Measurements from ENCODE around the gene RPEL1.

Gene RPEL1

GRCh38 chr10:103232772-103233488, 12.8 kb upstream of the RPEL1 start:
- Histone ChIP-seq H3K4me3 (replicated peaks; ENCODE audit: insufficient read depth, low read length) (no peak overlapping the region), H3K27ac (replicated peaks) (no peak overlapping the region), H3K27me3 (ENCODE audit: insufficient read depth, poor library complexity, severe bottlenecking) (no peaks in the 10 kb centered on the region)
- DNase-seq (ENCODE audit: low read depth in 1 of 2, low spot score in 1 of 2), result peak in 1 of 2 experiments; percentile 40
- TF ChIP-seq SPI1 (IDR thresholded peaks at IDR 0.05; ENCODE audit: borderline replicate concordance, low read depth), result peak; percentile 81
- TF ChIP-seq, protein P1, sequence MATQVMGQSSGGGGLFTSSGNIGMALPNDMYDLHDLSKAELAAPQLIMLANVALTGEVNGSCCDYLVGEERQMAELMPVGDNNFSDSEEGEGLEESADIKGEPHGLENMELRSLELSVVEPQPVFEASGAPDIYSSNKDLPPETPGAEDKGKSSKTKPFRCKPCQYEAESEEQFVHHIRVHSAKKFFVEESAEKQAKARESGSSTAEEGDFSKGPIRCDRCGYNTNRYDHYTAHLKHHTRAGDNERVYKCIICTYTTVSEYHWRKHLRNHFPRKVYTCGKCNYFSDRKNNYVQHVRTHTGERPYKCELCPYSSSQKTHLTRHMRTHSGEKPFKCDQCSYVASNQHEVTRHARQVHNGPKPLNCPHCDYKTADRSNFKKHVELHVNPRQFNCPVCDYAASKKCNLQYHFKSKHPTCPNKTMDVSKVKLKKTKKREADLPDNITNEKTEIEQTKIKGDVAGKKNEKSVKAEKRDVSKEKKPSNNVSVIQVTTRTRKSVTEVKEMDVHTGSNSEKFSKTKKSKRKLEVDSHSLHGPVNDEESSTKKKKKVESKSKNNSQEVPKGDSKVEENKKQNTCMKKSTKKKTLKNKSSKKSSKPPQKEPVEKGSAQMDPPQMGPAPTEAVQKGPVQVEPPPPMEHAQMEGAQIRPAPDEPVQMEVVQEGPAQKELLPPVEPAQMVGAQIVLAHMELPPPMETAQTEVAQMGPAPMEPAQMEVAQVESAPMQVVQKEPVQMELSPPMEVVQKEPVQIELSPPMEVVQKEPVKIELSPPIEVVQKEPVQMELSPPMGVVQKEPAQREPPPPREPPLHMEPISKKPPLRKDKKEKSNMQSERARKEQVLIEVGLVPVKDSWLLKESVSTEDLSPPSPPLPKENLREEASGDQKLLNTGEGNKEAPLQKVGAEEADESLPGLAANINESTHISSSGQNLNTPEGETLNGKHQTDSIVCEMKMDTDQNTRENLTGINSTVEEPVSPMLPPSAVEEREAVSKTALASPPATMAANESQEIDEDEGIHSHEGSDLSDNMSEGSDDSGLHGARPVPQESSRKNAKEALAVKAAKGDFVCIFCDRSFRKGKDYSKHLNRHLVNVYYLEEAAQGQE (IDR thresholded peaks at IDR 0.05; ENCODE audit: insufficient replicate concordance, low read depth), result no peak

DNA sequence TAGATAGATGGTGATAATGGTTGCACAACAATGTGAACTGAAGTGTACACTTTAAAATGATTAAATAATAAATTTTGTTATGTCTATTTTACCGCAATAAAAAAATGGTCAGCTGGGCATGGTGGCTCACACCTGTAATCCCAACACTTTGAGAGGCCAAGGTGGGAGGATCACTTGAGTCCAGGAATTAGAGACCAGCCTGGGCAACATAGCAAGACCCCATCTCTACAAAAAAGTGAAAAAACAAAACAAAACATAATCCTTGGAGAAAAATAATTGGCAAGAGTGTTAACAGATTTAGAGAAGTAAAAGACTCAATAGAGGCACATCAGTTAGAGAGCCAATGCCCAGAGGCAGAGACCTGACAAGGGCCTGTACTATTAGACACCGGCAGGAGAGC, 9.9 kb upstream of the RPEL1 start:
- no peak overlapping the region for H3K27ac ChIP-seq (replicated peaks)
- no peaks in the 10 kb centered on the region for H3K27me3 ChIP-seq (ENCODE audit: insufficient read depth, poor library complexity, severe bottlenecking)
- TF ChIP-seq CTCF (IDR thresholded peaks at IDR 0.05; ENCODE audit: insufficient read depth, low read length), result no peak
- TF ChIP-seq POLR2AphosphoS5 (IDR thresholded peaks at IDR 0.05; ENCODE audit: low read depth), result no peak
- TF ChIP-seq GABPA (IDR thresholded peaks at IDR 0.05; ENCODE audit: low read depth), result no peak
- TF ChIP-seq, protein P1 (IDR thresholded peaks at IDR 0.05; ENCODE audit: insufficient replicate concordance, low read depth), result no peak
- TF ChIP-seq SPI1 (IDR thresholded peaks at IDR 0.05; ENCODE audit: borderline replicate concordance, low read depth), result no peak
- no peak for DNase-seq (ENCODE audit: low read depth in 1 of 2, low spot score in 1 of 2)
- no peak overlapping the region for H3K4me3 ChIP-seq (replicated peaks; ENCODE audit: insufficient read depth, low read length)

GRCh38 chr10:103238506-103239252, 7.0 kb upstream of the RPEL1 start:
- DNase-seq (ENCODE audit: low read depth in 1 of 2, low spot score in 1 of 2), result peak in 1 of 2 experiments; percentile 10
- no peak overlapping the region; the same call in 1 of the 2 replicates for H3K27ac ChIP-seq (replicated peaks)
- TF ChIP-seq GABPA (IDR thresholded peaks at IDR 0.05; ENCODE audit: low read depth) (no peak), POLR2AphosphoS5 (IDR thresholded peaks at IDR 0.05; ENCODE audit: low read depth) (no peak), CTCF (IDR thresholded peaks at IDR 0.05; ENCODE audit: insufficient read depth, low read length) (no peak), SPI1 (IDR thresholded peaks at IDR 0.05; ENCODE audit: borderline replicate concordance, low read depth) (no peak)
- TF ChIP-seq, protein P1 (IDR thresholded peaks at IDR 0.05; ENCODE audit: insufficient replicate concordance, low read depth), result no peak
- no peak overlapping the region for H3K4me3 ChIP-seq (replicated peaks; ENCODE audit: insufficient read depth, low read length)
- H3K27me3 ChIP-seq (ENCODE audit: insufficient read depth, poor library complexity, severe bottlenecking), result no peaks in the 10 kb centered on the region

Data from HL-60 (cell line).